SK-N-SH treated with all-trans-retinoic acid at 6 μM for 48 hours (cell line): Measurements from ENCODE around the gene SIK3.

Experiments used
- ARNTL ChIP-seq: fragments of 450-650 bp; formaldehyde crosslinking; IDR thresholded peaks from 2 replicates; pipeline ENCODE4 v1.5.0; 2020; ENCODE audit warnings: low read depth, mild to moderate bottlenecking, moderate library complexity, borderline replicate concordance
- BACH2 ChIP-seq: fragments of 250-450 bp; sonication (Bioruptor Pico); IDR thresholded peaks from 2 replicates; pipeline ENCODE4 v1.9.0; 2021; ENCODE audit warnings: mild to moderate bottlenecking, borderline replicate concordance
- CREB5 ChIP-seq: fragments of 250-450 bp; sonication (Bioruptor Pico); IDR thresholded peaks from 2 replicates; pipeline ENCODE4 v1.5.1; 2020; ENCODE audit warnings: low read depth, mild to moderate bottlenecking, moderate library complexity
- OSR1 ChIP-seq: fragments of 250-450 bp; sonication (Bioruptor Pico); IDR thresholded peaks from 2 replicates; pipeline ENCODE4 v1.8.0; 2022; ENCODE audit warnings: moderate library complexity, mild to moderate bottlenecking, inconsistent platforms
- PPARA ChIP-seq: fragments of 250-450 bp; sonication (Bioruptor Pico); IDR thresholded peaks from 2 replicates; pipeline ENCODE4 v1.5.0; 2020; ENCODE audit warnings: mild to moderate bottlenecking, borderline replicate concordance
- RARB ChIP-seq: fragments of 250-450 bp; sonication (Bioruptor Pico); IDR thresholded peaks from 2 replicates; pipeline ENCODE4 v1.8.0; 2021; ENCODE audit warnings: mild to moderate bottlenecking, moderate library complexity
- TOX ChIP-seq: fragments of 250-450 bp; sonication (Bioruptor Pico); IDR thresholded peaks from 2 replicates; pipeline ENCODE4 v1.8.0; 2021; ENCODE audit warnings: mild to moderate bottlenecking, moderate library complexity, borderline replicate concordance
- ZC3H10 ChIP-seq: fragments of 250-450 bp; sonication (Bioruptor Pico); IDR thresholded peaks from 2 replicates; pipeline ENCODE4 v1.5.1; 2021; ENCODE audit warnings: mild to moderate bottlenecking, moderate library complexity
- ZFP30 ChIP-seq: fragments of 450-650 bp; formaldehyde crosslinking; IDR thresholded peaks from 2 replicates; pipeline ENCODE4 v1.5.0; 2022; ENCODE audit warnings: mild to moderate bottlenecking, moderate library complexity
- ZNF565 ChIP-seq: fragments of 450-650 bp; formaldehyde crosslinking; conservative IDR thresholded peaks from 2 replicates; pipeline ENCODE4 v1.5.0; 2020; ENCODE audit warnings: low read depth, mild to moderate bottlenecking, moderate library complexity
- TF ChIP-seq, protein P1 (sequence below): fragments of 250-450 bp; sonication (Bioruptor Pico); IDR thresholded peaks from 2 replicates; pipeline ENCODE4 v1.8.0; 2020; ENCODE audit warnings: mild to moderate bottlenecking, moderate library complexity, borderline replicate concordance

DNA sequence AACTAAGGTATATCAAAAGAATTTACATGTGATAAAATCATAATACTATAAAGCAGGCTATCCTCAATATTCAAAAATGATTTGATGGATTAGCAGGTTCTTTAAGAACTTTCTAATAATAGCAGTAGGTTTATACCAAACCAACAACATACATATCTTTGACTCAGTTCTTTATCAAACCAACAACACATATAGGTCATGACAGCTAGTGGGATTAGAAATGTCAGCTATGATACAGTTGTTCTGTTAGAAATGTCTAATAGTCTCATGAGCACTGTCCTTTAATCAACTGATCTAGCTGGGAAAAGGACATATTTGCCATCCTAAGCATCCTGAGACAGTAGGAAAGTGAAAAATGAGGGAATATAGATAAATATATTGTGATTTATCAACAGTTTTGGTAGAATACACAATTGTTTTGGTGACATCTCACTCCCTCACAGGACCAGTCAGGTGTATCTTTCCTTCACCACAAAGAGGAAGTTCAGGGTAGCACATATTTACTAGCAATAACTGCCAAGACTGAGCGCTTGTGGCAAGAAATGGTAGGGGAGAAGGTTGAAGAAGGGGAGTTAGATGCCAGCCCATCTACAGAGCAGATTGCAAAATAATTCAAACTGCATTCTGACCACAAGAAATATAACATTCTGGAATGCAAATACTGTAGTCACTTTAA, 170.0 kb downstream of the SIK3 start:
- TF ChIP-seq, protein P1, sequence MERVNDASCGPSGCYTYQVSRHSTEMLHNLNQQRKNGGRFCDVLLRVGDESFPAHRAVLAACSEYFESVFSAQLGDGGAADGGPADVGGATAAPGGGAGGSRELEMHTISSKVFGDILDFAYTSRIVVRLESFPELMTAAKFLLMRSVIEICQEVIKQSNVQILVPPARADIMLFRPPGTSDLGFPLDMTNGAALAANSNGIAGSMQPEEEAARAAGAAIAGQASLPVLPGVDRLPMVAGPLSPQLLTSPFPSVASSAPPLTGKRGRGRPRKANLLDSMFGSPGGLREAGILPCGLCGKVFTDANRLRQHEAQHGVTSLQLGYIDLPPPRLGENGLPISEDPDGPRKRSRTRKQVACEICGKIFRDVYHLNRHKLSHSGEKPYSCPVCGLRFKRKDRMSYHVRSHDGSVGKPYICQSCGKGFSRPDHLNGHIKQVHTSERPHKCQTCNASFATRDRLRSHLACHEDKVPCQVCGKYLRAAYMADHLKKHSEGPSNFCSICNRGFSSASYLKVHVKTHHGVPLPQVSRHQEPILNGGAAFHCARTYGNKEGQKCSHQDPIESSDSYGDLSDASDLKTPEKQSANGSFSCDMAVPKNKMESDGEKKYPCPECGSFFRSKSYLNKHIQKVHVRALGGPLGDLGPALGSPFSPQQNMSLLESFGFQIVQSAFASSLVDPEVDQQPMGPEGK (CRISPR knock-in tag), result no peak
- no peak for TF ChIP-seq ZFP30 (CRISPR knock-in tag)
- no peak for TF ChIP-seq ZC3H10 (CRISPR knock-in tag)
- TF ChIP-seq OSR1, result no peak
- no peak for TF ChIP-seq TOX (CRISPR knock-in tag)
- no peak for TF ChIP-seq BACH2
- TF ChIP-seq ZNF565 (CRISPR knock-in tag), result no peak
- no peak for TF ChIP-seq ARNTL
- TF ChIP-seq CREB5, result no peak
- TF ChIP-seq PPARA (CRISPR knock-in tag), result no peak
- TF ChIP-seq RARB (CRISPR knock-in tag), result no peak
